ENCODE data around the gene RGS1.

RGS1 gene

GRCh38 chr1:192581131-192581927 is 5.8 kb downstream of the RGS1 start:
- DNase-seq (ENCODE audit: low read depth), result no peak

GRCh38 chr1:192584866-192585265 is 9.3 kb downstream of the RGS1 start:
- no peak for DNase-seq (ENCODE audit: low read depth)

- no peak for DNase-seq (ENCODE audit: low read depth)
Observed at GRCh38 chr1:192587386-192588266, 12.1 kb downstream of the RGS1 start.

GRCh38 chr1:192588546-192588945 is 13.0 kb downstream of the RGS1 start:
- no peak for DNase-seq (ENCODE audit: low read depth)

GRCh38 chr1:192589813-192590212 is 14.2 kb downstream of the RGS1 start:
- DNase-seq (ENCODE audit: low read depth), result no peak

- no peak for DNase-seq (ENCODE audit: low read depth)
Observed at GRCh38 chr1:192592517-192592916, 16.9 kb downstream of the RGS1 start.

- no peak for DNase-seq (ENCODE audit: low read depth)
Observed at GRCh38 chr1:192592981-192593708, 17.6 kb downstream of the RGS1 start.

GRCh38 chr1:192595299-192595698 is 19.7 kb downstream of the RGS1 start:
- DNase-seq (ENCODE audit: low read depth), result no peak

- DNase-seq (ENCODE audit: low read depth), result no peak
Observed at GRCh38 chr1:192598589-192598988, 23.0 kb downstream of the RGS1 start.

GRCh38 chr1:192600275-192600674 is 24.7 kb downstream of the RGS1 start:
- DNase-seq (ENCODE audit: low read depth), result no peak

- no peak for DNase-seq (ENCODE audit: low read depth)
Observed at GRCh38 chr1:192601143-192601542, 25.6 kb downstream of the RGS1 start.

GRCh38 chr1:192601567-192601966 is 26.0 kb downstream of the RGS1 start:
- no peak for DNase-seq (ENCODE audit: low read depth)

GRCh38 chr1:192602757-192603156 is 27.2 kb downstream of the RGS1 start:
- no peak for DNase-seq (ENCODE audit: low read depth)

GRCh38 chr1:192603218-192603787 is 27.7 kb downstream of the RGS1 start:
- DNase-seq (ENCODE audit: low read depth), result no peak

GRCh38 chr1:192604979-192605620 is 29.5 kb downstream of the RGS1 start:
- DNase-seq (ENCODE audit: low read depth), result no peak

GRCh38 chr1:192608671-192609070 is 33.1 kb downstream of the RGS1 start:
- no peak for DNase-seq (ENCODE audit: low read depth)

GRCh38 chr1:192609110-192610079 is 33.8 kb downstream of the RGS1 start:
- DNase-seq (ENCODE audit: low read depth), result peak; percentile 20

- no peak for DNase-seq (ENCODE audit: low read depth)
Observed at GRCh38 chr1:192610112-192610889, 34.7 kb downstream of the RGS1 start.

GRCh38 chr1:192615055-192615454 is 39.5 kb downstream of the RGS1 start:
- DNase-seq (ENCODE audit: low read depth), result no peak
